ENCODE results near the gene GPATCH3.
A peak's percentile ranks its signal among the peaks of the same experiment; 100 is the strongest.
"Not testable (repeated sequence)": the region's sequence is repeated elsewhere in the genome, so short reads cannot be mapped to it uniquely, and the experiment has no call there.

The GPATCH3 gene, protein sequence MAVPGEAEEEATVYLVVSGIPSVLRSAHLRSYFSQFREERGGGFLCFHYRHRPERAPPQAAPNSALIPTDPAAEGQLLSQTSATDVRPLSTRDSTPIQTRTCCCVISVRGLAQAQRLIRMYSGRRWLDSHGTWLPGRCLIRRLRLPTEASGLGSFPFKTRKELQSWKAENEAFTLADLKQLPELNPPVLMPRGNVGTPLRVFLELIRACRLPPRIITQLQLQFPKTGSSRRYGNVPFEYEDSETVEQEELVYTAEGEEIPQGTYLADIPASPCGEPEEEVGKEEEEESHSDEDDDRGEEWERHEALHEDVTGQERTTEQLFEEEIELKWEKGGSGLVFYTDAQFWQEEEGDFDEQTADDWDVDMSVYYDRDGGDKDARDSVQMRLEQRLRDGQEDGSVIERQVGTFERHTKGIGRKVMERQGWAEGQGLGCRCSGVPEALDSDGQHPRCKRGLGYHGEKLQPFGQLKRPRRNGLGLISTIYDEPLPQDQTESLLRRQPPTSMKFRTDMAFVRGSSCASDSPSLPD

DNA sequence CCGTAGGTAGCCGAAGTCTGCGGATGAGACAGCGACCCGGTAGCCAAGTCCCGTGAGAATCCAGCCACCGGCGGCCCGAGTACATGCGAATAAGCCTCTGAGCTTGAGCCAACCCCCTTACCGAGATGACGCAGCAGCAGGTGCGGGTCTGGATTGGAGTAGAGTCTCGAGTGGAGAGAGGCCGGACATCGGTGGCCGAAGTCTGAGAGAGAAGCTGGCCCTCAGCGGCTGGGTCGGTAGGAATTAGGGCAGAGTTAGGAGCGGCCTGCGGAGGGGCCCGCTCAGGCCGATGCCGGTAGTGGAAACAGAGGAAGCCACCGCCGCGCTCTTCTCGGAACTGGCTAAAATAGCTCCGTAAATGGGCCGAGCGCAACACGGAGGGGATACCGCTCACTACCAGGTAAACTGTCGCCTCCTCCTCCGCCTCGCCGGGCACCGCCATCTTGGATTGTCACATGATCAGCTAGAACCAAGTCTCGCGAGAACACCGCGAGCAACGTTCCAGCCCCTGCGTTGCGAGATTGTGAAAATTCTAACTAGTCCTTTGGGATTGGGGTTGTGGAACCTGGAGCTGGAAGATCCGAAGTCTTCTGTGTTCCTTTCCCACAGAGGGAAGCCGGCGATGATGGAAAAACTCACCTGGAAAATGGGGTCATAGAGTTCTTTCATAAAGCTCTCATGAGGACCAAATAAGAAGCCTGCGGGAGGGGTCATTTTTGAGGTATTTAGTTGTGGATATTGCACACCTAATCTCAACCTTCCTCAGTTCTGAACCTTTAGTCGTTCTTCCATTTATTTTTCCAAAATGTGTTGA is at the start of gene GPATCH3:
Gene GPATCH3, minus strand, starts transcription at position 467 of the 814 bp plus-strand sequence. Its CDS starts 25 bp downstream, at position 442.
- no peak for DNase-seq

DNA sequence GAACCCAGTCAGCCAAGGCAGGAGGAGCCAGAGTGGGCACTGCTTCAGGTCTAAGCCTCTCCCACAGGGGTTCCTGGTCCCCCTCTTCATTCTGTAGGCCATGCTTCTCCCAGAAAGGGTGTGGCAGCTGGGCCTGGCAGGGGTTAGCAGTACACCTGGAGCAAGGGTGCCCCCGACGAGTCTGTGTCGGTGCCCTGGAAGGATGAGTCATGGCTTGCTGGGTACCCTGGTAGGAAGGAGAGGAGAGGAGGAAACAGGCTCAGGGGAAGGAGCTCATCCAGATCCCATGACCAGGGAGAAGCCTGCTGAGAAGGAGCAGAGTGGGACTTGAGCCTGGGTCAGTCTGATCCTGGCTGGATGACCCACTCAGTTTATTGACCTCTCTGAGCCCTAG is 49.7 kb upstream of the GPATCH3 start:
- DNase-seq = no peak

GRCh38 chr1:26949266-26949925 is 49.1 kb upstream of the GPATCH3 start:
- DNase-seq = no peak

DNA sequence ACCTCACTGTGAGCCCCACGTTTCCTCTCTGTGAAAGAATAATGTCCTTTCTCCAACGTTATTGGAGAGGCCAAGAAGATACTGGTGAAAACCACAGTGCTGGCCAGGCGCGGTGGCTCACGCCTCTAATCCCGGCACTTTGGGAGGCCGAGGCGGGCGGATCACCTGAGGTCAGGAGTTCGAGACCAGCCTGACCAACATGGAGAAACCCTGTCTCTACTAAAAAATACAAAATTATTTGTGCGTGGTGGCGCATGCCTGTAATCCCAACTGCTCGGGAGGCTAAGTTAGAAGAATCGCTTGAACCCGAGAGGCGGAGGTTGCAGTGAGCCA is 48.4 kb upstream of the GPATCH3 start:
- not testable (repeated sequence) for DNase-seq

- DNase-seq = no peak
Observed at GRCh38 chr1:26946270-26946669, 46.0 kb upstream of the GPATCH3 start.

GRCh38 chr1:26945728-26946127 is 45.5 kb upstream of the GPATCH3 start:
- no peak for DNase-seq

DNA sequence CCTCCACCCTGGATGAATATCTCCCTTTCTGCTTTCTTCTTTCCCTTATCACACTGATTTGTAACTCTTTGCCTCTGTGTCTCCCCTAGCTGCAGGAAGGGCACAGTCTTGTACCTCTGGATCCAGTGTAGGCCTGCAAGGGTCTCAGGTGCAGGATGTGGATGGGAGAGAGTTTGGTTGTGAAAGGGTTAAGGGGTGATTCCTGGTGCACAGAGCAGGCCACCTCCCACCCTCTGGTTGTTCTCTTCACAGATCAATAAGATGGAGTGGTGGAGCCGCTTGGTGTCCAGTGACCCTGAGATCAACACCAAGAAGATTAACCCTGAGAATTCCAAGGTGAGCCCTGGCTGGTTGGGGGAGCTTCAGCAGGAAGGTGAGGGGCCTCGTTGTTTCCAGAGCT is 44.9 kb upstream of the GPATCH3 start:
- no peak for DNase-seq

DNA sequence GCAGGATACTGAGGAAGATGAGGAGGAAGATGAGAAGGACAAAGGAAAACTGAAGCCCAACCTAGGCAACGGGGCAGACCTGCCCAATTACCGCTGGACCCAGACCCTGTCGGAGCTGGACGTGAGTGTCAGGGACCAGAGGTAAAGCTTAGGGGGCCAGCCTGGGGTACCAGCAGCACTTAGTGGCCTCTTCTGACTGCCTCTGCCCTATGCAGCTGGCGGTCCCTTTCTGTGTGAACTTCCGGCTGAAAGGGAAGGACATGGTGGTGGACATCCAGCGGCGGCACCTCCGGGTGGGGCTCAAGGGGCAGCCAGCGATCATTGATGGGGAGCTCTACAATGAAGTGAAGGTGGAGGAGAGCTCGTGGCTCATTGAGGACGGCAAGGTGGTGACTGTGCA is 42.4 kb upstream of the GPATCH3 start:
- DNase-seq = no peak

- no peak for DNase-seq
Observed at GRCh38 chr1:26941311-26941710, 41.0 kb upstream of the GPATCH3 start.

GRCh38 chr1:26938659-26939025 is 38.4 kb upstream of the GPATCH3 start:
- DNase-seq = no peak

DNA sequence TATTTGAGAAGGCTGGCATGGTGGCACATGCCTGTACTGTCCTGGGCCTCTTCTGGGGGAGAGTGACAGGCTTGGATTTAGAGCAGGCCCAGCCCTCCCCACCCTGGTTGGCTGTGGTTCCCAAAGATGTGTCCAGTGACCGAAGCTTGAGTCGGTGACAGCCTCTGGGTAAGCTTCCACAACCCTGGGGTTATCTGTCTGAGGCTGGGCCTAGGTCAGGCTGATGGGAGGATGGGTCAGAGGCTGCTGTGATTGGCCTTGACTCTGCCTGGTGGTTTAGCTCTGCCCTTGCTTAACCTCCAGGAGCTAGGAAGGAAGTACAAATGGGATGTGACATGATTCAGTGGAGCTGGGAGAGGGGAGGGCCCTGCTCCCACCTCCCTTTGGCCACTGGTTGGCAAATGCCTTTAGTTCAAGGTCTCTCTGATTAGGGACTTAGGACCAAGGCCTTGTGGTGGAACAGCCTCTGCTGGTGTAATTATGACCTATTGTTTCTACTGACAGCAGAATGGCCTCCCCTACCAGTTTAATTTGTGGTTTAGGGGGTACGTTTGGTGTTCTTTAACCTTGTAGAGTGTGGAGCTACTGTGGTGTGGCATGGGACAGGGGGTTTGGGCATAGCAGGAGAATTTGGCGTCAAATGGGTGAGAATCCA is 37.9 kb upstream of the GPATCH3 start:
- DNase-seq = no peak

DNA sequence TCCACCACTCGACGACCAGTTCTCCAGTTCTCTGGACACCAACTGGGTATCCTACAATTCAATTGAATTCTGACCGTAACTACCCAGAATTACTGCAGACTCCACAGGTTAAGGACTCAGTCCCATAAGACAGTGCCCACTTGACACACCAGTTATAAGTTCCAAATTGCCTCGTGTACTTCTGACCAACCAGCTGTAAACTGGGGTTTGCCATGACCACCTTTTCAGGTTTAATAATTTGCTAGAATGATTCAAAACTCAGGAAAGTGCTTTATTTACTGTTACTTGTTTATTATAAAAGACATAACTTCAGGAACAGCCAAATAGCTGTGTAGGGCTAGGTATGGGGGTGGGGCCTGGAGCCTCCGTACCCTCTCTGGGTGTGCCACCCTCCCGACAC is 36.6 kb upstream of the GPATCH3 start:
- no peak for DNase-seq

DNA sequence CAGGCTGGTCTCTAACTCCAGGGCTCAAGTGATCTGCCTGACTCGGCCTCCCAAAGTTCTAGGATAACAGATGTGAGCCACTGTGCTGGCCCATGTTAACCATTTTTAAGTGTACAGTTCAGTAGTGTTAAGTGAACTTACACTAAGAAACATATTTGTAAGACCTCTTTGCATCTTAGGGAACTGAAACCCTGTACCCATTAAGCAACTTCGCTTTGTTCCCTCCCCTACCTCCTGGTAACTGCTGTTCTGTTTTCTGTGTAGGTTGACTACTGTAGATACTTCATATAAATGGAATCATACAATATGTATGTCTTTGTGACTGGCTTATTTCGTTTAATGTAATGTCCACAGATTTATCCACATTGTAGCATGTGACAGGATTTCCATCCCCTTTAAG is 32.3 kb upstream of the GPATCH3 start:
- DNase-seq = peak; percentile 58

DNA sequence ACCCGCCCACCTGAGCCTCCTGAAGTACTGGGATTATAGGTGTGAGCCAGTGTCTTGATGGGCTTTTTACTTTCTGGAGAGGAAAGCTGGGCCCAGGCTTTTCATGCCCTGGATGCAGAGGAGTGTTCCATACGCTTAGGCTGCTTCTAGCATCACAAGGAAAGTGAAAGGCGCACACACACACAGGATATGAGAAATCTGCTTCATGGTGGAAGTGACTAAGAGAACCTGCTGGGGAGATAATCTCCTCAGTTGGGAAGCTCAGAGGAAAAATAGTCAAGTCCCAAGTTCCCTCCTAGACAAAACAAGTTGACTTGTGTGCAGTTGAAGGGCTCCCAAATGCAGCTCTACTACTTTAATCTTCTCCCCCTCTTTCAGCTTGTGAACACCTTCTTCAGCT is 23.4 kb upstream of the GPATCH3 start:
- no peak for DNase-seq

DNA sequence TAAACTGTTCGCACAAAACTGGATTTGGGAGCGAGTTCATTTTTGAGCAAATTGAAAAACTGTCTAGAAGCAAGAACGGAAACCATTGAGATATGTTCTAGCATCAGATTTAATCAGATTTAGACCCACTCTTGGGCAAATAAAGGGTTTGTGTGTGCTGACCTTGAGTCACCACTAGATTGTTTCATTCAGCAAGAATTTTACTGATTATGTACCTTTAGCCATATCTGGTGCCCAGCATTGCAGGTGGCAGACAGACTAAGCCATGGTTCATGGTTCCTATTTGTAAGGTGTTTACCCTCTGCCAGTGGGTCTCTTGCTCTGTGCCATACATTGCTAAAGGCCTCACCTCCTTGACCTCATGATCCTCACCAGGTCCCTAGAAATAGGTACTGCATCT is 22.6 kb upstream of the GPATCH3 start:
- DNase-seq = no peak

DNA sequence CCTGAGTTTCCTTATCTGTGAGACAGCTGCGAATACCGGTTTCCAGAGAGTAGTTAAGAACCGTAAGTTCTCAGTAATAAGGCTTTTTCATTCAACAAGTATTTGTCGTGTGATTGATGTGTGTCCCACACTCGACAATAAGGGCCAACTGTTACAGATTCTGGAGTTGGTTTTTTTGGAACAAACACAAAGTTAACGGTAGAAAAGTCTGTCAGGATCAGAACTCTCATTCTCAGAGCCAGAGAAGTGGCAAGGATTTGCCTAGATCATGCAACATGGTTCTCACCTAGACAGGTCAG is 22.1 kb upstream of the GPATCH3 start:
- DNase-seq = no peak

- DNase-seq = peak; percentile 66
Observed at GRCh38 chr1:26921540-26922430, 21.5 kb upstream of the GPATCH3 start, which contains the start of gene NUDC. TSS of gene NUDC (plus strand) at chr1:26921743. CDS start at chr1:26921849, 106 bp downstream.

- DNase-seq = no peak
Observed at GRCh38 chr1:26921126-26921539, 20.9 kb upstream of the GPATCH3 start.

GRCh38 chr1:26915204-26915842 is 15.1 kb upstream of the GPATCH3 start:
- no peak for DNase-seq

DNA sequence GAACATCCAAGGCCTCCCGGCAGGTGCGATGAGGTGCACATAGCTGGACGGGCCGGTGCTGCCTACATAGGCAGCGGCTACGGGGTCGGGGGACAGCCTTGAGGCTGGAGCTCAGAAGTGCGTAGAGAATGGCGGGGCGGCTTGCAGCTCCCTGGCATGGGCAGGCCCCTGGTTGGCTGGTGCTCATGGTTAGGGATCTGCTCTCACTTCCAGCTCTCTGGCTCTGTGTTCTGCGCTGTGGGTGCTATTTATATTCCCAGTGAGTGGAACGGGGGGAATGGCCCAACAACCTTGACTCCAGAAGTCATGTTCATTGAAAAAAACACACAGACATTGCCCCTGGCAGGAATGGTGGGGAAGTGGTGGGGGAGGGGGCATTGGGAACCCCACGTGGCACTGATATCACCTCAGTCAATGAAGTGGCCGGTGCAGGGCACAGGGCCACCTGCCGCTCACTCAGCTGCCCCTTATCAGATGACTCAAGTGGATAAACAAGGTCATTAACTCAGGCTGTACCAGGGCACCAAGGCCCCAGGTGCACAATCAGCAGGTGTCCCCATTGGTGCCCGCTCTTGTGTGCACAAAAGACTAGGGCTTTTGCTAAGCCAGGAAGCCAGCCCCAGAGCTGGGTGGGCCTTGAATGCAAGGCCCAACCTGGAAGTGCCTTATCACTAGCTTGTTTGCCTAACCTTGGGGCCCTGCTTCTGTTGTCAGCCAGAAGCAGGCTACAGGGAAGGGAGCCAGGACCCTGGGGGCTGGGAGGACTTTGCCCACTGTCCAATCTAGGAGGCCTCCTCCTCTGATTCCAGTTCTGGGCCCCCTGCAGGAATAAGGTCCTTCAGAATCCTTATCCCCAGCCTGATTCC is 13.7 kb upstream of the GPATCH3 start, which contains the start of gene NR0B2:
Gene NR0B2, minus strand, starts transcription at position 222 of the 866 bp plus-strand sequence. Its CDS starts 35 bp downstream, at position 187.
- no peak for DNase-seq
